Neural cell (in vitro differentiated cells): Measurements from ENCODE around the gene NR4A3.

Experiments used
- CTCF ChIP-seq: fragments of 450-650 bp; IDR thresholded peaks from 2 replicates; pipeline ENCODE4 v1.5.1; 2014; ENCODE audit warnings: antibody characterized with exemption, mild to moderate bottlenecking, moderate library complexity; ENCODE audit not compliant: poor library complexity, severe bottlenecking
- EP300 ChIP-seq: fragments of 450-650 bp; conservative IDR thresholded peaks from 2 replicates; pipeline ENCODE4 v1.6.1; 2014; ENCODE audit warnings: antibody characterized with exemption, mild to moderate bottlenecking, moderate library complexity; ENCODE audit not compliant: poor library complexity, severe bottlenecking
- POLR2AphosphoS5 ChIP-seq: IDR thresholded peaks from 2 replicates; pipeline ENCODE4 v1.6.1; 2012
- RAD21 ChIP-seq: fragments of 450-650 bp; conservative IDR thresholded peaks from 2 replicates; pipeline ENCODE4 v1.6.1; 2014; ENCODE audit warnings: antibody characterized with exemption, mild to moderate bottlenecking, moderate library complexity
- REST ChIP-seq: IDR thresholded peaks from 2 replicates; pipeline ENCODE4 v1.6.1; 2012; ENCODE audit warnings: borderline replicate concordance
- TAF1 ChIP-seq: IDR thresholded peaks from 2 replicates; pipeline ENCODE4 v1.6.1; 2012; ENCODE audit warnings: low read depth

- TF ChIP-seq REST (no peak), EP300 (no peak), CTCF (no peak), TAF1 (no peak), POLR2AphosphoS5 (no peak), RAD21 (no peak)
Observed at GRCh38 chr9:99876190-99876589, 54.5 kb downstream of the NR4A3 start.
